GM08714 (cell line): ENCODE results near the gene LGALS1.
"Not testable (repeated sequence)": the region's sequence is repeated elsewhere in the genome, so short reads cannot be mapped to it uniquely, and the experiment has no call there.

Experiments
- H3K4me3 ChIP-seq: fragments of 200-500 bp; sonication (Bioruptor generic); 2 replicates; pipeline ENCODE4 v1.5.1; 2014; ENCODE audit warnings: mild to moderate bottlenecking, low read length, inconsistent platforms
- ZNF274 ChIP-seq: IDR thresholded peaks from 2 replicates; pipeline ENCODE4 v1.6.1; 2012; ENCODE audit warnings: mild to moderate bottlenecking, low read depth, low read length

LGALS1 gene

GRCh38 chr22:37647928-37648327, 27.5 kb upstream of the LGALS1 start:
- TF ChIP-seq ZNF274 = no peak
- no peak overlapping the region for H3K4me3 ChIP-seq

- no peak overlapping the region for H3K4me3 ChIP-seq
- no peak for TF ChIP-seq ZNF274
Observed at GRCh38 chr22:37650463-37651136, 24.8 kb upstream of the LGALS1 start.

- no peak overlapping the region for H3K4me3 ChIP-seq
- TF ChIP-seq ZNF274 = no peak
Observed at GRCh38 chr22:37654563-37655251, 20.7 kb upstream of the LGALS1 start.

- no peak for TF ChIP-seq ZNF274
- H3K4me3 ChIP-seq = no peak overlapping the region
Observed at GRCh38 chr22:37655252-37655563, 20.2 kb upstream of the LGALS1 start.

- H3K4me3 ChIP-seq = not testable (repeated sequence)
Observed at GRCh38 chr22:37656583-37656982, 18.9 kb upstream of the LGALS1 start.

GRCh38 chr22:37657590-37658132, 17.8 kb upstream of the LGALS1 start:
- TF ChIP-seq ZNF274 = no peak

GRCh38 chr22:37658133-37659065, 17.0 kb upstream of the LGALS1 start, which contains the start of gene PDXP:
TSS of gene PDXP (plus strand) at chr22:37658723. CDS start at chr22:37658783, 60 bp downstream.
- TF ChIP-seq ZNF274 = no peak
- peak within 1 kb of the TSS; percentile 83 for H3K4me3 ChIP-seq

More at GRCh38 chr22:37657590-37658132, 17.8 kb upstream of the LGALS1 start:
- peak overlapping the region; percentile 59; the same call in 1 of the 2 replicates for H3K4me3 ChIP-seq

GRCh38 chr22:37659066-37659896, 16.2 kb upstream of the LGALS1 start:
- TF ChIP-seq ZNF274 = no peak
- H3K4me3 ChIP-seq = peak overlapping the region; percentile 83

GRCh38 chr22:37659897-37660708, 15.3 kb upstream of the LGALS1 start:
- TF ChIP-seq ZNF274 = no peak
- peak overlapping the region; percentile 83 for H3K4me3 ChIP-seq

GRCh38 chr22:37660709-37661045, 14.8 kb upstream of the LGALS1 start:
- TF ChIP-seq ZNF274 = no peak
- H3K4me3 ChIP-seq = peak overlapping the region; percentile 83; the same call in 1 of the 2 replicates

GRCh38 chr22:37661160-37661924, 14.1 kb upstream of the LGALS1 start:
- peak overlapping the region; percentile 5; the same call in 1 of the 2 replicates for H3K4me3 ChIP-seq
- TF ChIP-seq ZNF274 = no peak

- TF ChIP-seq ZNF274 = no peak
- H3K4me3 ChIP-seq = no peak overlapping the region
Observed at GRCh38 chr22:37662039-37662438, 13.4 kb upstream of the LGALS1 start.
